Hematopoietic multipotent progenitor cell treated with erythropoietin and hydrocortisone succinate and interleukin-3 and kit ligand, for 8 days (in vitro differentiated cells): ENCODE measurements around the gene MCM3.

Source experiments
- DNase-seq: peaks from one replicate; pipeline ENCODE4 v3.0.0-alpha.2; 2015

Gene MCM3

DNA sequence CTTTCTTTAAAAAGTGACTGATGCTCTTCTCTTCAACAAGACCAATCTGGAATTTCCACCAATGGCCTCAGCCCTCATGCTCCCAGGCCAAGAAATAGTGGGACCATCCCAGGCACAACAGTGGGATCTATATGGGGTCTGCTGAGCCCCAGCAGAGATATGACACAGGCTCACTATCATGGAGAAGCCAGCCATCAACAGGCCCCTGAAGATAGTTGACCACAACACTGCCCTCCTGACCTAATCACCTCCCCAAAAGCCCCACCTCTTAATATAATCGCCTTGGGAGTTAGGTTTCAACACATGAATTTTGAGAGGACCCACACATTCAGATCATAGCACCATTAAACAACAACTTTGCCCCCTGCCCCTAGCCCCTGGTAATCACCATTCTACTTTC lies 16.8 kb upstream of the MCM3 start:
- peak; percentile 45 for DNase-seq

DNA sequence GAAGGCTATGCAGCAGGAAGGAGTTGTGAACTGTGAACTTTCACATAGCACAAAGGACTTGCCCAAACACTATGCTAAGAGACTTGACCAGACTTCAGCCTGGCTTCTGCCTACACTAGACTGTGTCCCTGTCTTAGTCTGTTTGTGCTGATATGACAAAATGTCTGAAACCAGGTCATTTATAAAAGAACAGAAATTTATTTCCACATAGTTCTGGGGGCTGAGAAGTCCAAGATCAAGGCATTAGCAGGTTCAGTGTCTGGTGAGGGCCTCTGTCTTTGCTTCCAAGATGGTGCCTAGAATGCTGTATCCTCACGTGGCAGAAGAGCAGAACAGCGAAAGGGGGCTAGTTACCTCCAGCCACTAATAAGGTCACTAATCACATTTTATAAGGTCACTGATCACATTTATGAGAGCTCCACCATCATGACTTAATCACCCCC lies 16.0 kb upstream of the MCM3 start:
- DNase-seq = no peak

DNA sequence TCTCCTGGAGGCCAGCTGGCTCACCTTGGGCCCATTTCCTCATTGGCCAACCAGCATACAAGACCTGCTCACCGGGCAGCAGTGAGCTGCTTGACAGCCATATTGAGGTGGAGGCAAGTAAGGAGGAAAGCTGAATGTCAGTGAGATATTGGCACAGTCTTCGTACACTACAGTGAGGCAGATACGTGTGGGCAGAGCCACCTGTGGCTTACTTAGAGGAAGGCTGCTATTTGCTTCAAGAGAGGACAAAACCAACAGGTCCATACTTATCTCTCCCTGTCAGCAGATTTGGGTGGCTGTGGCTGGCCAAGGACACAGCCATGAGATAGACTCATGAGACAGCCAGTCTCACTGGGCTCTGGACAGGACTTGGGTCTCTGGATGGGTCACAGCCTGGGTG lies 15.1 kb upstream of the MCM3 start:
- DNase-seq = peak; percentile 55

DNA sequence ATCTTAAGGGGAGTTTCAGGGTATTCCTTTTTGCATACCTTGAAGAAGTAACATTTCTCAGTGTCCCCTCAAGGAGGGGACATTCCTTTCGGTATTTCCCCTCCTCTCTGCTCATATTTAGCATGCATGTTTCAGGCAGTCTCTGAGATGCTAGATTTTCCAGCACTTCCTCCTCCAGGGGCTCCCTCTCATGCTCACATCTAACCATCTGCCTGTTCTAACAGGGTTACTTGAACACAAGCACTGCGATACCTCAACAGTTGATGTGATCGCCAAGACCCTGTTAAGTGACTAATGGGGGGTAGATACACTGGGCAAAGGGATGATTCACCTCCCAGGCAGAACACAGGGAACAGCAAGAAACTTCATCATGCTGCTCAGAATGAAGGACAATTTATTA lies 12.9 kb upstream of the MCM3 start:
- no peak for DNase-seq

DNA sequence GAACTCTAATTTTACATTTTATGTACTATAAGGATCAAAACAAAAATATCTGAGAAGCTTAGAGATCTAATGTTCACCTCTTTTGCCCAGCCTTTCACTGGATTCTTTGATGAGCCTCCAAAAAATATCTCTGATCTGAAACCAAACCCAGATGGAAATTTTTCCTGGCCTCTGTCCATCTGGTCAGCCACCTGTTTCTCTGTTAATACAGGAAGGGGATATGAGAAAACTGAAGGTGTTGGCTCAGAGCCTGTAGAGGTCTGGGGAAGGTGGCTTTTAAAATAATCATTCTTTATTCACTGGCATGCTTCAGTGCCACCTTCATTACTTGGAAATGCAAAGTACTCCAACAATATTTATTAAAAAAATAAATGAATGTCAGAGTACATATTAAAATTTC lies 8.5 kb upstream of the MCM3 start:
- DNase-seq = no peak

DNA sequence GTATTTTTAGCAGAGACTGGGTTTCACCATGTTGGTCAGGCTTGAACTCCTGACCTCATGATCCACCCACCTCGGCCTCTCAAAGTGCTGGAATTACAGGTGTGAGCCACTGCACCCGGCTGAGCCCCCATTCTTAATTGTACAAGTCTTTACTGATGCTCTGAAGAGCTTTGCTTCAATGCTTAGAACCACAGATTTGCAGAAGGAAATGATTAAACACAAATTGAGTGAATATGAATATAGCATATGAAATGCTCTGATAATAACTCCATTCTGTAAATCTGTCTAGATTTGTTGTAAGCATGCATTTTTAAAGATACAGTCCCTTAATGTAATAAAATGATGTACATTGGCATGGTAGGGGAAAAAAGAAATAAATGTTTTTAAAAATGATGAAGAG lies 4.3 kb upstream of the MCM3 start:
- no peak for DNase-seq

DNA sequence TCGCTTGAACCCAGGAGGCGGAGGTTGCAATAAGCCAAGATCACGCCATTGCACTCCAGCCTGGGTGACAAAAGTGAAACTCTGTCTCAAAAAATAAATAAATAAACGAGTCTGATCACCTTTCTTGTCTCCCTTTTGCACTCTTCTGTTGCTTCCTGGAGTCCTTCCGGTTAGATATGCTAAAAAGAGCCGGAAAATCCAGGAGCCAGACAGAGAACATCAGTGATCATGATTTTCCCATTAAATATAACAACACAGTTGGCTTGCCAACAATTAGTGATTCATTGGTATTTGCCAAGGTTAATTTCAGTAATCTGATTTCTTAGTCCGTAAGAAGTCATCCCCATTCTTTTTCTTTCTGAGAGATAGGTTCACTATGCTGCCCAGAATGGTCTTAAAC lies 3.7 kb upstream of the MCM3 start:
- no peak for DNase-seq

DNA sequence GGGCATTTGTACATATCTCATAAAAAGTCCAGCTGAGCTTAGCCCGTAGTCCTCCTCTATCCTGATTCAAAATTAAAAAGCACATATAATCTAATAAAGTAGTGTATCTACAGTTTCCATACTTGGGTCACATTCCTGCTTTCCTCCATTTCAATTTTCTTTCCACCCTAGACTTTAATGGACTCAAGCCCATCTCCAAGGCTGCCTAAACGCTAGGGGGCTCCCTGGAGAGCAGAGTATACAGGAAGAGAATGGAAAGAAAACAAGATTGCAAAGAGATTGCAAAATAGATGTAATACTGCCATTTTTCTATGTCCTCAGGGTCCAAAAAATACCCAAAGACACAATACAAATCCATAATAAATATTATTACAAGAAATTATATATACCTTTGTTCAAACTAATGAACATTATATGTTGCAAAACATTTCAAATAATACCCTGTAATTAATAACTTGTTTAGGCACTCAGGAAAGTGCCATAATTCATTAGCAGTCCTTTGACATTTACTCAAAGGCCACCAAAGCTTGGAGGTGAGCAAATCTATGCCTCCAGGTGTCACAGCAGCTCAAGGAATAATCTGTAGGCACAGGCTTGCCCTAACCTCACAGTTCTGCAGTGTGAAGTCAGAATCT lies 2.4 kb upstream of the MCM3 start:
- DNase-seq = peak; percentile 89

DNA sequence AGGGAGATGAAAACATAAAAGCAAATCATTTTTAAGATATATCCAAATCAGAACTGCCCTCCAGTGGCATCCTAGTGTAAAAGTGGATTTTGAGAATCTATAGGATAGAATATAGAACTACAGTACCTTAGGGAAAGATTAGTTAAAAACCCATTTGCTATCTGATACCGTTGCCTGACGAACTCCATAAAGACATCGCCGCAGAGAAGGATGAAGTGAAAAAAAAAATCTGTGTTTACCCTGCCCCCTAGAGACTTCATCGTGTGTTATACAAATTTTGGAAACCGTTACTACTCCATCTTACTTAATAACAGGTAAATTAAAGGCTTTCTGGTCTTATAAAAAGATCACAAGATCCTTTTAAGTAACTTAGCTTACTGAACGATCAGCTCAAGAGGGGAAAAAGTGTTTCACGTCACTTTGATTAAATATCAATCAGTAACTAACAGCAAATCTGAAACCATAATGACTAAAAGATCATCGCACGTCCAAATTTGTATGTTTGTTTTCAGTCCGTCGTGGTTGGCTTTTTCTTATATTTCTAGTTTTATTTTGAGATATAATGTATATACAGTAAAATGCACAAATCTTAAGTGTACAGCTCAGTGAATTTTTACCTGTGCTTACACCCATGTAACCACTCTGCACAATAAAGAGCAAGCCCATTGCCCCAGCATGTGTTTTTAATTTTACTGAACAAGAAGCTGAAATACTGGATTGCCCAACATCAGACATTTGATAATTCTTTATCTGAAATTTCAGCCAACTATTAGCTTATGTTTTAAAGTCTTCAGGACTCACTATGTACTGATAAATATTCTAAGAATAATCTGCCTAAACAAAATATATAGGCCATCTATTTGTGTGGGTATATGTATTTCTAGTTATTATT lies 881 bp upstream of the MCM3 start:
- DNase-seq = no peak

DNA sequence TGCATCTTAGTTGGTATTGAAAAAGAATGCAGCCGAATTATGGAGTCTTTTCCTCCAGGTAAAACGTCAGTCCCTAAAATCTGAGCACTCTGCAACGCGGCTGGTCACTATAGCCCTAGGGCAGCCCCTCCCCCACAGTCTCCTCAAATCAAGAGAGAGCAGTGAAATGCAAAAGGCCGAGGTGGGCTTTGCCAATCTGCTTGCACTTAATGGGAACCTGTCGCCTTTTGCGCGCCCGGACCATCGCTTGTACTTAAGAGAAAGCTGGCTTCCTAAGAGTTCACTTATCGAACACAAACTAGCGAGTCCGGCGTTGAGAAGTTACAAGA lies 447 bp downstream of the MCM3 start:
- peak; percentile 59 for DNase-seq

DNA sequence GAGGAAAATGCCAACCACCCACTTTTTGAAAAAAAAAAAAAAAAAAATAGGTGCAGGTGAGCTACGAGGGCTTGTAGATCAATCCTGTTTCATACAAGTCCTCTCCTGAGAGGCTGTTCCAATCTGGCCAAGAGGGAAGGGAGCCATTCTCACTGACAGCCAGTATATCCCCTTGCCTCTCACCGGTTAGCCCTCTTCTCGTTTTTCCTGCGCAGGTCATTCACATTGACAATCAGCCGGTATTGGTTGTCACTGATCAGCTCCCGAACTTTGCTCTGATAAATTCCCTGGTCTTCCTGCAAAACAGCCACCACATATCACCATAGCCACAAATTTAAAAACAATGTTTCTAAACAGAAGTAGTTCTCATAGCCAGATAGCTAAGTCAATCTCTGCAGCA lies 1.4 kb downstream of the MCM3 start:
- DNase-seq = no peak

DNA sequence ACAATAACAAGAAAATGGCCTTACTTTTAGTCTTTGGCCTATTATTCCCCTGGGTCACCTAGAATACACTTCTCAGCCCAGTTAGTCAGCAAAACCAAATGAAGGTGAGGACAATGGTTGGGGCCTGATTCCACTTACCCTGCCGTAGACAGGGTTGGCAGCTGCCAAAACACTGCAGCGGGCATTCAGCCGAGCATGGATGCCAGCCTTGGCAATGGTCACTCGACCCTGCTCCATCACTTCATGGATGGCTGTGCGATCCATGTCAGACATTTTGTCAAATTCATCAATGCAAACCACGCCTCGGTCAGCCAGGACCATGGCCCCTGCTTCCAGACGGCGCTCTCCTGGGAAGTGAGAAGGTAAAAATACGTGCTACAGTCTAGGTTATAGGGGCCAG lies 8.4 kb downstream of the MCM3 start:
- no peak for DNase-seq

DNA sequence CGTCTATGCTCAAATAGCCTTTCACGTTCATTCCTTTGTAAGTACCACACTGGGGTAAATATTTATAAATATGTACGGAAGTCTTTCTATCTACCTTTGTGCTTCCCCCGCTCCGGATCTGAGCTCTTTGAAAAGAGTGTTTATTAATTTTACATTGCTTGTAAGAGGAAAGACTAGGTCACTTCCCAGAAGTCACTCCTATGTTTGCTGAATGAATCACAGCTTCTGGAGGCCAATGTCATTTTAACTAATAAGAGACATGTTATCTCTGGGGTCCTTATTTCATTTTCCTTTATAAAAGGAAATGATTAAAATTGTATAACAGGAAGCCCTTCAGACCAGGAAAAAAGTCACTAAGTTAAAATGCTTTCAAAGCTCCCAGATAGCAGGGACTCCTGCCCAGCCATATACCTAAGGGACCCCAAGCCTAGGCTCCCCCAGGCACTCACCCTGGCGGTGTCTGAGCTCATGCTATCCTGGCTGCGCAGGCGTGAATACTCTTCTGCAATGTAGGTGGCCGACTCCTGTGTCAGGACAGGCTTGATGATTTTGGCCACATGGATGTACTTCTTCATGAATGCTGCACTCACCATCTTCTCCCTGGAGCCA lies 12.6 kb downstream of the MCM3 start:
- DNase-seq = no peak

DNA sequence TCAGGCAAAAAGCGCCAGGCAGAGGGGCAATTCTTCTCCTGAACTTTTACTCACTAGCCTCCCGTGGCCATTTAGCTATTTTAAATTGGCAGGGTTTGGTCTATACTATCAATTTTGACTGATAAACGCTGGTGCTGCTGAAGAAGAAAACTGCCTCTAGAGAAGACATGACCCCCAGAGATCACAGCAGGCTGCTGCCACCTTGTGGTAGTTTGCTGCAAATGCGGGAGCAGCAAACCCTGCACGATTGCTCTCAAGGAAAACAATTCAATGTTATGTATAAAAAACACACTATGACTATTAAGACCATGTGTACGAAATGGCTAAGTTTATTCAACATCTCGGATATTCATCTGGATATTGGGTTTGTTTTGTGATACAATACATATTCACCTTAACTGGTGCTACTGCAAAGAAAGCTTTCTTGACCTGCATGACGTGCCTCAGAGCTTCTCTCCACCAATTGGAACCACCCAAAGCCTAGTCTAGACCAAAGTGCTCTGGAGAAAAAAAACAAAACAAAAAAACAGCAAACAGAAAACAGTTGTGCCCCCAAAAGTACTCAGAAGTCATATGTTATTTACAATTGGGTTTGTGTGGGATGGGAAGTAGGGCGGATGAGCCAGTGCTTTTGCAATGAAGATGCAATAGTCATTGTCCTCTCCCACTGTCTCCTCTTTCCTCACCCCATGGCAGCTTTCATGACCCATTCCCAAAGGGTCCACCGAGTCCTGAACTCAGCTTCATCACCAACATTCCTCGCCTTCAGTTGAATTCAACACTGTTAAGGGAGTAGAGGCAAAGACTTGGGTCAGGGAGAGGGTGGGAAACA lies 20.6 kb downstream of the MCM3 start:
- peak; percentile 72 for DNase-seq

DNA sequence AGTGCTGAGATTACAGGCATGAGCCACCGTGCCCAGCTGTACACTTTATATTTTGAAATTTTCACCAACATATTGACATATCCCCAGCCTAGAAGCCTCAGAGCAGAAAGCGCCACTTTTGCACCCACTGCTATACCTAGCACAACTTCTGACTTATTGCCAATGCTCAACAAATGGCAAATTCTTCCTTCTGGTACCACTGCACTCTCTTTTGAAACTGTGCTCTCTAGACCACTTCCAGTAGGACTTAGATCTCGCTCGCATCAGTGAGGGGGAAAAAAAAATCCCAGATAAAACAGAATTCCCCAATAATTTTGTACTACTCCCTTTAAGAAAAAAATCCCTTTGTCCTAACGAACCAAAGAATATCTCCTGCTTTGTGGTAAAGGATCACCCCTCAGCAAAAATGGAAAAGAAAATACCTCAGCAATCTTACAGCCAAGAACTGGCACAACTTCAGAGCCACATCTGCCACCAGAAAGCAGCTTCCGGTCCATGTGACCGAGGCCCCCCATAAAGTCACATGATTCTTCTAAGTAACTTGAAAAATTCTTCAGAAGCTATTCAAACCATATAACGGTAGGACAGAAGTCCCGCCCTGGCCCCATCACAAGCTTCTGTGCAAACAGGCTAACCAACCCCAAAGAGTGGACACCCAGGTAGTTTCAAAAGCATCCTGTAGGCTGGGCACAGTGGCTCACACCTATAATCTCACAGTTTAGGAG lies 21.8 kb downstream of the MCM3 start:
- no peak for DNase-seq

DNA sequence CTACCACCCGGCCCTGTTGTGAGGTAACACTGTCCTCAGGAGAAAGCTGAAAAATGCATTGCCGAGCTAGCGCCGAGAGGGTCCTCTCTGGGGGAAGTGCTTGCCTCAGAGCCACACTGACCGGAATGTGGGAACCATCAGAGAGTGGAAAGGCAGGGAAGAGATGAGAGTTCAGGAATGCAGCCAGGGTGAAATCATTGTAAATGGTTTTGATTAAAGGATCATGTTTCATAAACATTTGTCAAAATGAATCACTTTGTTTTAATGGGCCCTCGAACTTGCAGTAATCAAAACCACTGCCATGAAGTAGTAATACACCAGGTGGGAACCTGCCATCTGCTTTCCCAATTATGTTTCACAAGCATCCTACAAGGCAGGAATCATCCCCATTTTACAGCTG lies 23.3 kb downstream of the MCM3 start:
- no peak for DNase-seq

DNA sequence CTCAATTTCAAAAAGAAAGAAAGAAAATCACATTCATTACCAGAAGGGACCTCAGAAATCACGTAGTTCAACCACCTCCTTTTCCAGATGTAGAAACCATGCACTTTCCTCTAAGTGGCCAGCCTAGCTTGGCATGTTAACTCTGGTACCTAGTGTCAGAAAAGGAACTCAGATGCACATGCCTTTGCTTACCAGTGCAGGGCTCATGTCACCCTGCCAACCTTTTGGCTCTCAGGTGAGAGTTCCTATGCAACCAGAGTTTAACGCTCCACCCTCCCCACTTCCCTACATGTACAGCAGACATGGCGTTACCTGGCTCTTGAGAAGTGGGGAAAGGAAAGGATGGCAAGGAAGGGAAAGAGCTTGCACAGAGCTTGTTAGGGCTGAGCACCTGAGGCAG lies 23.9 kb downstream of the MCM3 start:
- DNase-seq = no peak

DNA sequence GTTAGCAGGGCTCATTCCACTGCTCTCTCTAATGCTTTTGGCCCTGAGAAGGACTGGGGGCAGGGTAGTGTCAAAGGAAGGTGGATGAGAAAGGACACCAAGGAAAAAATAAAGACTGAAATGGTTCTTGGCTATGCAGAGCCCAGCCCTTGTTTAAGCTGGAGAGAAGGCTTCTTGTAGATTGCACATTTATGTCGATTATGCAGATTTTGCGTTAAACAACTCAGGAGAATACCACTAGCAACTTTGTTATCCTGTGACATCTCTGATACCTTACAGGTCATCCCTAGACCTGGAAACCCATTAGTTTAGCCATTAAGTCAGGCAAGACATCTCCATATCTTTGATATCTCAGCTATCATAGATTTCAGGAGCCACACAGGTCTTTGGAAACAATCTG lies 29.1 kb downstream of the MCM3 start:
- no peak for DNase-seq

DNA sequence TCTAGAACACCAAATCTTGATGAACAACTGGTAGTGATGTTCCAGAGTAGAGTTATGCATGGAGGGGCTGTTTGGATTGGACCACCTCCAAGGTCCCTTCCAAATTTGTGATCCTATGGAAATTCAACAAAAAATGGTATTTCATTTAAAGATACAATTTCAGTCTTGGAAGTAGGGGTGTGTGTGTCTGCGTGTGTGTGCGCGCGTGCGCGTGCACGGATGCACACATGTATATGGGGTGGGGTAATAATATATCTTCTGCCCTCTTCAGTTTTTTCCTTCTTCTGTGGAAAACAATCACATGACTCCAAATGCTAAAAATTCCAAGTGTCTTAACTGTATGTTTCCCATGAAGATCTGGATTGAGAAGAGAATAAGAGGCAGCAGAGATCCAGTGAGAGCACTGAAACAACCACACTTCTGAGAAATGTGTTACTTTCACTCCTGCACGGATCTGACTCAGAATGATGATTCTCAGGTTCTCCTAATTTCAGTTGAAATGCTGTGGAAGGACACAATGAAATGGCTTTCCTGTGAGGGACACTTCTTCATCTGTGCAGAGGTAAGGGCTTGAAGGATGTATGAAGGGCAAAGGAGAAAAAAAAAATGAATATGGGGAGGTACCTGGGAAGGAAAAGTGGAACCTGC lies 29.7 kb downstream of the MCM3 start:
- DNase-seq = no peak

DNA sequence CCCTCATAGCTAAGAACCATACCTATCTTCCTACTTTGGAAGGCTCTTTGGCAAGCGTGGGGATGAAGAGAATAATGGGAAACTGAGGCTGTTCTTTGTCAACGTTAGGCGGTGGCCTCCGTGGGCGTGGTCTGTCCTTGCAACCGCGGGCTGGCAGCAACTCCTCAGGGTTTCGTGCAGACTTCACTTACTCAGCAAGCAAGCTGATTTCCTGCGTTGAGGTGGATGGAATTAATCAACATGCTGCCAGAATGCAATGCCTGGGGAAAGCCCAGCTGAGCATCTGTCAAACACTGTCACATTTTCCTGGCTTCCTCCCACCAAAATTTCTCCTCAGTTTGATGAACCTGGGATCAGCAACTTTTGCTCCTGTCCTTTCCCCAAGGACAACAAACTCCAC lies 31.0 kb downstream of the MCM3 start:
- no peak for DNase-seq

DNA sequence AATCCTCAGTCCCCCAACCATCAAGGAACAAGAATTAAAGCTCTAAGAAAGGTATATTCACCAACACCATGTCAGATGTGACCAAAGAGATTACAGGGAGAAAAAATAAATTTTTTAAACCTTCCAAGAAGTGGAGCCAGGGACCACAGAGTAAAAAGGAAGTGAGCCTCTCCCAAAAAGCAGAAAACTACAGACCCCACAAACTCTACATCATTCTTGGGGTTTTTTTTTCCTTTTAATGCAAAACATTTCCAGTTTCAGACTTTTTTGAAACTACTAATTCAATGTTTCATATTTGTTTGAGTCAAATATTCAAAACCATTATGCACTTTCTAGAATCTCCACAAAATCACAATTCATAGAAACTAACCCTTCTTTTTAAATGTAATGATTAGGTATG lies 33.4 kb downstream of the MCM3 start:
- no peak for DNase-seq

DNA sequence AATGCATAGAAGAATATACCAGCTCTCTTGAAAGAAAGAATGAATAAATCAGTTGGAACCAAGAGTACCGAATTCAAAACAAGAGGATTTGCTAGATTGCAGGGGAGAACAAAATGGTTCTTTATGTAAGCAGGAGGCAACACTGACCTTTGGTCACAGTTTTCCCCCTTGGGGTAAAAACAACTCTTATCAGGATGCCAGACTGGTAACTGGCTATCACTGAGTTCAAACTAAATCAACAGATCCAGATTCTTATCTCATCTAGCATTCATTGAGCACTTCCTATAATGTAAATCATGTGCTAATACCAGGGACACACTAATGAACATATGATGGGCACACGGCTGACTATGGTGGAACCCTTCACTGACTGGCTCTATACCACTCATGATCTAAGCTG lies 35.5 kb downstream of the MCM3 start:
- no peak for DNase-seq
